HG02981 (cell line): ENCODE measurements around the gene RAB39B.
"Not testable (repeated sequence)": the region's sequence is repeated elsewhere in the genome, so short reads cannot be mapped to it uniquely, and the experiment has no call there.

ENCODE experiments used
- ATAC-seq: cut with Tn5 transposase; IDR thresholded peaks from one replicate; pipeline ENCODE4 v1.9.1; 2021; ENCODE audit warnings: mild to moderate bottlenecking, moderate library complexity; ENCODE audit not compliant: unreplicated experiment

The RAB39B gene

GRCh38 chrX:155263854-155264628, at the start of gene RAB39B:
TSS of gene RAB39B (minus strand) at chrX:155264491. CDS start at chrX:155264288, 203 bp downstream.
- ATAC-seq = peak; percentile 95

GRCh38 chrX:155313766-155314165, 49.5 kb upstream of the RAB39B start:
- ATAC-seq = no peak

- ATAC-seq = no peak
Observed at GRCh38 chrX:155293771-155294170, 29.5 kb upstream of the RAB39B start.

GRCh38 chrX:155279873-155280272, 15.6 kb upstream of the RAB39B start:
- no peak for ATAC-seq

GRCh38 chrX:155270969-155271368, 6.7 kb upstream of the RAB39B start:
- ATAC-seq = no peak

- not testable (repeated sequence) for ATAC-seq
Observed at GRCh38 chrX:155267995-155268394, 3.7 kb upstream of the RAB39B start.

- ATAC-seq = no peak
Observed at GRCh38 chrX:155266439-155266838, 2.1 kb upstream of the RAB39B start.

- no peak for ATAC-seq
Observed at GRCh38 chrX:155262970-155263754, 1.1 kb downstream of the RAB39B start.

GRCh38 chrX:155259752-155260151, 4.5 kb downstream of the RAB39B start:
- no peak for ATAC-seq

GRCh38 chrX:155251391-155251790, 12.9 kb downstream of the RAB39B start:
- no peak for ATAC-seq

GRCh38 chrX:155247497-155247896, 16.8 kb downstream of the RAB39B start:
- no peak for ATAC-seq

- ATAC-seq = no peak
Observed at GRCh38 chrX:155246748-155247147, 17.5 kb downstream of the RAB39B start.

GRCh38 chrX:155242300-155242699, 22.0 kb downstream of the RAB39B start:
- ATAC-seq = no peak

- no peak for ATAC-seq
Observed at GRCh38 chrX:155237719-155238118, 26.6 kb downstream of the RAB39B start.

- no peak for ATAC-seq
Observed at GRCh38 chrX:155235891-155236290, 28.4 kb downstream of the RAB39B start.

- ATAC-seq = peak; percentile 80
Observed at GRCh38 chrX:155231163-155231562, 33.1 kb downstream of the RAB39B start.

- ATAC-seq = no peak
Observed at GRCh38 chrX:155225774-155226173, 38.5 kb downstream of the RAB39B start.

GRCh38 chrX:155223746-155224145, 40.5 kb downstream of the RAB39B start:
- not testable (repeated sequence) for ATAC-seq

GRCh38 chrX:155221351-155221750, 42.9 kb downstream of the RAB39B start:
- no peak for ATAC-seq

GRCh38 chrX:155218777-155219176, 45.5 kb downstream of the RAB39B start:
- ATAC-seq = no peak

- no peak for ATAC-seq
Observed at GRCh38 chrX:155216940-155217440, 47.3 kb downstream of the RAB39B start.
